Measurements from ENCODE around the gene GPX3.

GPX3 gene, protein sequence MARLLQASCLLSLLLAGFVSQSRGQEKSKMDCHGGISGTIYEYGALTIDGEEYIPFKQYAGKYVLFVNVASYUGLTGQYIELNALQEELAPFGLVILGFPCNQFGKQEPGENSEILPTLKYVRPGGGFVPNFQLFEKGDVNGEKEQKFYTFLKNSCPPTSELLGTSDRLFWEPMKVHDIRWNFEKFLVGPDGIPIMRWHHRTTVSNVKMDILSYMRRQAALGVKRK

DNA sequence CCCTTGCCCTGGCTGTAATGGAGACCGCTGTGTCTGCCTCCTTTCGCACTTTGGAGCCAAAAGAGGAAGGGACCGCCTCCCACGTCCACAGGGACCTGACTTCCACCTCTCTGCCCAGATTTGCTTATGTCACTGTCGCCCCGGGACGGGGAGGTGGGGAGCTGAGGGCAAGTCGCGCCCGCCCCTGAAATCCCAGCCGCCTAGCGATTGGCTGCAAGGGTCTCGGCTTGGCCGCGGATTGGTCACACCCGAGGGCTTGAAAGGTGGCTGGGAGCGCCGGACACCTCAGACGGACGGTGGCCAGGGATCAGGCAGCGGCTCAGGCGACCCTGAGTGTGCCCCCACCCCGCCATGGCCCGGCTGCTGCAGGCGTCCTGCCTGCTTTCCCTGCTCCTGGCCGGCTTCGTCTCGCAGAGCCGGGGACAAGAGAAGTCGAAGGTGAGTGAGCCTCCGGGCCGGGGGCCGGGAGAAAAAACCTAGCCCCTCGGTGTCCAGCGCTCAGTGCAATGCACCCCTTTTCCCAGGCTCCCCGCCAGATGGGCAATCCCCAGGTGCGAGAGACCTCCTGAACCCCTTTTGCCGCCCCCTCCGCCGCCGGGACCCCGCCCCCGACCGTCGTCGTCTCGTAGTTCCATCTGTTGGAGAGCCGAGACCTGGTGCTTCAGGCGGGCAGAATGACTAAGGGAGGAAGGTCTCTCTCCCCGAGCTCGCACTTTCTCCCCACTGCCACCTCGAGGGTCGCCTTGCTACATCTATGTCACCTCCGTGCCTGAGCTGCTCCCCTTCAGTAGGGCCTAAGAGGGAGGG lies at the start of gene GPX3:
Gene GPX3 (plus strand): TSS at position 288 of the 807 bp plus-strand sequence. CDS start 64 bp downstream, at position 352.
- DNase-seq, result peak; percentile 9

DNA sequence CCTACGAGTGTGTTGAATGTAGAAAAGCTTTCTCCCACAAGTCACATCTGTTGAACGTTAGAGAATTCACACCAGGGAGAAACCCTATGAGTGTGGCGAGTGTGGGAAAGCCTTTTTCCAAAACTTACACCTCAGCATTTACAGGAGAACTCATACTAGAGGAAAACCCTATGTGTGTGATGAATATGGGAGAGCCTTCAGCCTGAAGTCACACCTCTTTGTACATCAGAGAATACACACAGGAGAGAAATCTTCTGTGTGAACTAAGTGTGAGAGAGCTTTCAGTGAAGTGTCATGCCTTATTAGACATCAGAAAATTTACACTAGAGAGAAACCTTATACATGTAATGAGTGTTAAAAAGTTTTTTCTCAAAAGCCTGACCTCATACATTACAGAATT lies 41.8 kb upstream of the GPX3 start:
- no peak for DNase-seq

DNA sequence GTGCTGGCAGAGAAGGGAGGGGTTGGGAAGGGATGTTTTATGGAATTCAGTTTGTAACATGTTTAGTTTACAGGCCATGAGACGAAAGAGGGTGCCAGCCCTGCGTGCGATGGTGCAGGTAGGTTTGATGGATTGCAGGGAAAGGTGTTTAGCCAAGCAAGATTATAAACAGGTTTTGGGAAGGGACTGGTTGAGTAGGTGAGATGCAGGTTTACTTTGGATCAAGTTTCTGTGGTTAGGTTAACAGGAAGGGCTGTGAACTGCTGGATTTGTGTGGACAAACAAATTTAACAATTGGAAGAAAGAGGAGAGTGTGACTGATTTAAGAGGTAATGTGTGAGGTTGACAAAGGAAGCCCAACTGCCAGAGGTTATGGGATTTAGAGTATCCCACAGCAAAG lies 32.6 kb upstream of the GPX3 start:
- no peak for DNase-seq

DNA sequence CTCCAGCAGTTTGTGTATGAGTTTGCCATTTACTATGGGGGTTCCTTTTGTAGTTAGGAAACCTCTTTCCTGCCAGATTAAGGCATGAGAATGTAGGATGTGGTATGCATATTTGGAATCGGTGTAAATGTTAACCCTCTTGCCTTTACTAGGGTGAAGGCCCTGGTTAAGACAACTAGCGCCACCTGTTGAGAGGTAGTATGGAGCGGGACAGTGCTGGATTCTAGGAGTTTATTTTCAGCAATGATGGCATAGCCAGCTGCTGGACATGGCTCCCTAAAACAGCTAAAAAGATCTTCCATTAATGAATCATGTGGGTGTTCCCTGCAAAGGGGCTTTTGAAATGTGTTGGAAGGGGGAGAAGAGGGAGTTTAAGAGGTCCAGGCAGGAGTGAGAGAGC lies 30.7 kb upstream of the GPX3 start:
- no peak for DNase-seq

DNA sequence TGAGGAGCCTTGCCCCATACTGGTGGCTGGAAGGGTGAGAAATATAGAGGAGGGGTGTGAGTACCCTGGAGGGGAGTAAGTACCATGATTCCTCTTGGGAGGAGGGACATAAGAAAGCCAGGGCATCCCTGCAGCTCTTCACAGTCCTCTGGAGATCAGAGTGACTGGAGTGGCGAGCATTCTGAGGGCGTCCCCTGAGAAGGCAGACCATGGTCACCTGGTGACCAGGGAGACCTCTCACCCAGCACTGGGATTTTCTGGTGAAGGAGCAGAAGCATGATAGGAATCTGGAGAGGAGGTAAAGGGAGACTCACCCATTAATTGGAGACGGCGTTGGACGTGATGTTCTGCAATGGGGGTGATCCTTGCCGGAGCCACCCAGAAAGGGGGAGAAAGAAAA lies 27.7 kb upstream of the GPX3 start:
- DNase-seq, result no peak

DNA sequence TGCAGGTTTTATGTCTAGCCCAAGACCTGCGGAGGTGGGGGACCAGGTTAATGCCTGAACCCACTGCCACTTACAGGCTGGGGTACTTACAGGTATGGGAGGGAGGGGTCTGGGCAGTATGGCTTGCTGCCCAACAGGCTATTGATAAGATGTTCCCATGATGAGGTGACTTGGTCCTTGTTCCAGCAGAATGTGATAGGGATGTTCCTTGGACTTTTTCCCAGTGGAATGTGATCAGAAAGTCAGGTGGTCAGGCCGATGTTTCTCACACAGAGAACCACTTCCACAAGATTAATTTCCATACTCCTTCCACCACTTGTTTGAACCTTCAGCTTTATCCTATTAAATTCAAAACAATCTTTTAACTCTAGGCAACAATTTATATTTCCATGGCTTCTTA lies 27.0 kb upstream of the GPX3 start:
- DNase-seq, result no peak

DNA sequence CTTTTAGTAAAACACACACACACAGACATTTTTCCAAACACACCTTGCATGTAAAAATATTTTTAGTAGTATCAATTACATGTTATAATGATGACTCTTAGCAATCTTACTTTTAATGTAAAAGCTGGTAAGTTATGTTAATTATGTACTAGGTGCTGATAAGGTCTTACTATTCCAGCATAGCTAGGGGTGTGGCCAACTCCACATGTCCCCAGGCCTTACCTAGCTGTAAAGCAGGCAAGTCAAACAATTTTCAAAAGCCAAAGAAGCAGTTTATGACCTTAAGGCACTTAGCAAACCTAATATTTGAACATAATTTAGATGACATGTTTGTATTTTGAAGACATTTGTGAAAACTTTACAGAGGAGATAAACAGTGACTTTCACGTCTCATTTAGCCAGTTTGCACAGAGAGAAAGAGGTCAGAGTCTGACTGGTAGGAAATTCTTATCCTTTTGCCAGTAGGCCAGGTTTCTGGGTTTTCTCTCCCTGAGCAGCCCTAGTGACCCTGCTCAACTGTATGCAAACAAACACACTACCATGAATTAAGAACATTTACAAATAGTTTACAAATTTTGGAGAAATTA lies 26.5 kb upstream of the GPX3 start:
- no peak for DNase-seq

DNA sequence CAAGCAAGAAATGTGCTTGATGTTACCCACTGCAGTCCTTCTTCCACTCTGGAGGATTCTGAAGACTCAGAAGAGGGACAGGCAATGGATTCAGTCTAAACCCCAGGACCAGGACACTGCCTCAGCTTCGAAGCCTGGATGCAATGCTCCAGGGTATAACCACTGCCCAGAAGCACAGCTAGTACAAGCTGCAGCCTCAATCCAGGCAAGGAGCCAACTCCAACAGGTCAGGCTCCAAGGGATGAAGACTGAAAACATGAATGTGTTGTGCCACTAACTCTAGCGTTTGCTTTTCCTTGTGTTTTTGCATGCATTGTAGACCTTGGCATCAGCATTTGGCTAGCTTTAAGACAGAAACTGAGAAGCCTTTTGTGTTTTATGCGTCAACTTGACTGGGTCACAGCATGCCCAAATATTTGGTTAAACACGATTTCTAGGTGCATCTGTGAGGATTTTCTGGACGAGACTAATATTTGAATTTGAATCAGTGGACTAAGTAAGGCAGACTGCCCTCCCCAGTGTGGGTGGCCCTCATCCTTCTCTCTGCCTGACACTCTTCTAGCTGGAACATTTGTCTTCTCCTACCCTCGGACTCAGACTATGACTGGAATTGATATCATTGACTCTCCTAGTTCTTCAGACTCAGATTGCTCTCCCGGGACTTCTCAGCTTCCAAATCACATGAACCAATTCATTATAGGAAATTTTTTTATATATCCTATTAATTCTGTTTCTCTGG lies 20.5 kb upstream of the GPX3 start:
- DNase-seq, result no peak

DNA sequence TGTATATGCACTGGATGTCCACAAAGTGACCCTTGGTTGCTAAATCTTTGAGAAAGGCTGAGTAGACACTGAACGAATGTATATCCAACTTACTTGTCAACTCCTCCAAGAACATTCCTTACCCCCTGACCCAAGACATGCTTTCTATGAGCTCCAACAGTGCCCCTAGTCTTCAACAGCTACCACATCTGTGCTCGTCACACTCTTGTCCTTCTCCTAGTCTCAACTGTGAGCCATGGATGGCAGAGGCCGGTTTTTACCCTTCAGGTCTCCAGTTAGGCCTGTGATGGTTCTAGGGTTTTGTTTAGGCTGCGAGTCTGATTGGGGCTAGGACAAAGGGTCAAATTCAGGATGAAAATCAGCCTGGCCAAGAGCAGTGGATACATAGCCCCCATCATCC lies 19.0 kb upstream of the GPX3 start:
- no peak for DNase-seq

DNA sequence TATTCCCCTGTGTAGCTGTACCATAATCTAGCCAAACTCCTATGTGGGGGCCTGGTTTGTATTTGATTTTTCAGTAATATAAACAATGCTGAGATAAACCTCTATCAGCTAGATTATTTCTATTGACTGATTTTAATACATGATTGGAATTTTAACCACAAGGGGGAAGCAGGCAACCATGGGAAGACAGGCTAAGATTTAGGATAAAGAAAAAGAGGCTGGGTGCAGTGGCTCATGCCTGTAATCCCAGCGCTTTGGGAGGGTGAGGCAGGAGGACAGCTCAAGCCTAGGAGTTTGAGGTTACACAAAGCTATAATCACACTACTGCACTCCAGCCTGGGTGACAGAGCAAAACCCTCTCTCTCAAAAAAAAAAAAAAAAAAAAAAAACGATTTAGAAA lies 18.1 kb upstream of the GPX3 start:
- peak; percentile 0 for DNase-seq

DNA sequence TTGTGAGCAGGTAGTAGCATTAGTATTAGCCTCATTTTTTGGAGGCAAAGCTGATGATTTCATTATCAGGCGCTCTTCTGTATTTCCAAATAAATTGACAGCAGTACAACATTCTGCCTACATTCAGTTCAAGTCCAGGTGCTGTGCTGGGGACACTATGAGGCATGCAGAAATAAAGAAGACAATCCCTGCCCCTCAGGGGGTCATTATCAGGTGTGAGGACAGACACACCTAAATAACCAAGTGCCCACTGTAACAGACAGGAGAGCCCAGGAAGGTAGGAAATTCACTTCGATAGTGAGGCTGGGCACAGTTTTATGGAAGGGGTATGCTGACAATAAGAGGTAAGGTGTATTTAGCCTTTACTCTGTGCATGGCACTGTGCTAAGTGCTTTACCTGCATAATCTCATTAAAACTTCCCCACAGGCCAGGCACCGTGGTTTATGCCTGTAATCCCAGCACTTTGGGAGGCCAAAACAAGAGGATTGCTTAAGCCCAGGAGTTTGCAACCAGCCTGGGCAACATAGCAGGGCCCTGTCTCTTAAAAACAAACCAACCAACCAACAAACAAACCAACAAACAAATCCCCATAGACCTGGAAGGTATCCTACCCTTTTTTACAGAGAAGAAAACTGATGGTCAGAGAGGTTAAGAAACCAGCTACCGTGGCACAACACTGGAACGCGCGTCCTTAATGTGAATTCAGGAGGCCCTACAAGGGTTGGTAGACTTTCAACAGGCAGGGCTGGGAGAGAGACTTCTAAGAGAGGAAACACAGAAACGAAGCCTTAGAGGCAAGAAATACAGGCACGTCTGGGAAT lies 17.5 kb upstream of the GPX3 start:
- DNase-seq, result no peak

DNA sequence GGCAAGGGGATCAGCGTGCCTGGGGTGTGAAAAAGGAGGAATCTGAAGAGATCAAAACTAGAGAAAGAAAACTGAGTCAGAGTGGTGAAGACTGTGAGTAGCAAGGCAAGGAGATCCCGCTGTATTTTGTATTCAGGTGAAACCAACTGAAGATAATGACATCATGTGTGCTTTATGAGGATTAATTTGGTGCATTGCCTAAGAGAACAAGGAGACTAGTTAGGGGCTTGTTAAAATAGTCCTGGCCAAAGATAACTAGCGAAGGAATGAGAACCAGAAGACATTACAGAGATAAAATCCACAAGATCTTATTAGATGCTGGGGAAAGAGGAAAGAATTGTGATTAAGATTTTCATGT lies 16.9 kb upstream of the GPX3 start:
- no peak for DNase-seq

DNA sequence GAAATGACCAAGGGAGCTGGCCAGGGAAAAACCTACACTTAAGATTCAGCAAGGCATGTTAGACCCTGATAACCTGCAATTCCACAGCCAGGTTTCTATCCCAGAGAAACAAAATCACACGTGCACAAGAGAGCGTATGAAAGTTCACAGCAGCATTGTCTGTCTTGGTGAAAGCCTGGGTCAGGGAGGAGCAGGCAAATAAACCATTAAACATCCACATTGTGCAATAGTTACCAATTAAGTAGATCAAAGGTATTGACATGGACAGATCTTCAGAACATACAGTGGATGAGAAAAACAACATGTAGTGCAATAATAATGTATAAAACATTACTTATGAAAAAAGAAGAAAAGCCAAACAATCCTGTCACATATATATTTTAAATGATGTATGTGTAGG lies 15.9 kb upstream of the GPX3 start:
- DNase-seq, result no peak

DNA sequence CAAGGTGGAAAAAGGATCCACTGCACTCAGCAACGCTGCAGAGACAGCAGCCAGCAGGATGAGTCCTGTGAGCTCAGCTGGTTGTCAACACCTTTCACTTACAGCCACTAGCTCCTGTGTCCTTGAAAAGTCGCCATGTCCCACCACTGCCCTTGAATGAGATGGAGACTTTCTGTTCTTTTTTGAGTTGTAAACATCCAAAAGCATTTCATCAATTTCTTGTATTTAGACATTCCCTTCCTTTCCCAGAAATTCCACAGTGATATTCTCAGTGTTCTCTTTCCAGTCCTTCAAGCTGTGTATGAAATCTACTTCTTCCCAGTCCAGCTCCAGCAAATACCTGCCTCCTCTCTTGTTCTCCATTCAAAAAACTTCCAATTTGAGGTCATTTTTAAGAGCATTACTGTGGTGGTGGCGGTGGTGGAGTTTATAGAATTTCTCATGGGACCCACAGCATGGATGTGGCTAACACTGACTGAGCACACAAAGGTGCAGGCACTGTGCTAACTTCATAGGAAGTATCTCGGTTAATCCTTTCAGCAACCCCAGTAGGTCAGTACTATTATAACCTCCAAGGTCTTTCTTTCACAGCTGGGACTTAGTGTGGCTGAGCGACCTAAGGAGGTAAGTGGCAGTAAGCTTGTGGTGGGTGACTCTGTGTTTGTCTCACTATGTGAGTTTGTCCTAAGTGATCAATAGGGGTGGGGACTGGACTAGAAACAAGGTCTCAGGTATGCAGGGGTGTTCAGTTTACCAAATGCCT lies 15.0 kb upstream of the GPX3 start:
- DNase-seq, result no peak

DNA sequence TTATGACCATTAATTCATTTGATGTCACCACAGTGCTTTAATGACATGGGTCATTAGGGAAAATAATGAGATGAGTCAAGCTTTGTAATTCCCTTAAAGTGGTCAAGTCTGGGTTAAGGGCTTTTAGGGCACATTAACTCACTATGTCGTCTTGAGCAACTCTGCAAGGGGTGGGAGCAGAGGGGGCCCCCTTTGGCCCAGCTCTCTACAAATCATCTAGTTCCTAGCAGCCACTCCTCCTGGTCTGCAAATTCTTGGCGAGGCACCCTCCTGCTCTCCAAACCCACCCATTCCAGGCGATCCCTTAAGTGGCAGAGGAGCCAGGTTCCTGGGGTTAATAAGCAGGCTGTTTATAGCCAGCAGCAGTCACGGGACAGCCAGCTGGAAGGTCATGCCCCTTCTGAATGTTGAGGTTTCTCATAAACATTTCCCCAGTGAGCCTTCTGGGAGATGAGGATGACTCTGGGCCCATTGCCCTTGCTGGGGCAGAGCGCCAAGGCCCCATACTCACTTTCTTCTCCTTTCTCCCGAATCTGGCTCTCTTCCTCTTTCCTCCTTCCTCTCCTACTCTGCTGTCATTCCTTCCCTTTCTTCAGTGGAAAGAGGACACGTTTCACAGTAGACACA lies 14.3 kb upstream of the GPX3 start:
- DNase-seq, result no peak

DNA sequence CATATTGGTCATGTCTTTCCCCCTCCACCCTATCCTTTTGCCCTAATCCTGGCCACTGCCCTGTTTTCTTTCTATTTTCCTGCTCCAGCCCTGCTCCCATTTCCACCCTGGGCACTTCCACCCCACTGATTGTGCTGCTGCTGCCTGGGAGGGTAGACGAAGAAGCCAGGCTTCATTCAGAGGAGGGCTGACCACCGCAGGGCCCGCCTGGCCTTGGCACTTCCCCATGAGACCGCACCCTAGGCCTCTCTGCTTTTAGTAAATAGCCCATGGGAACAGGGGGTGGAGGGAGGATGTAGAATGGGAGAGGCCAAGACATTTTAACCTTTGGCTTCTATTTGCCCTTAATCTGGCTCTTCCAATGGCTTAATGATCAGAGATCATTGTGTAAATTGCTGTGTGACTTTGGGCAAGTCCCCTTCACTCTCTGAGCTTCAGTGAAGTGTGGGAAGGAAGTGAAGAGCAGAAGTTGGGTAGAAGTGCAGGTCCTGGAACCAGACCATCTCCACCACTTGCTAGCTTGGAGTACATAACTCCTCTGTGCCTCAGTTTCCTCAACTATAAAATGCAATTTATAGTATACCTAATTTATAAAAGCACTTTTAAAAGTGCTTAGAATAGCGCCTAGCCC lies 13.6 kb upstream of the GPX3 start:
- no peak for DNase-seq

DNA sequence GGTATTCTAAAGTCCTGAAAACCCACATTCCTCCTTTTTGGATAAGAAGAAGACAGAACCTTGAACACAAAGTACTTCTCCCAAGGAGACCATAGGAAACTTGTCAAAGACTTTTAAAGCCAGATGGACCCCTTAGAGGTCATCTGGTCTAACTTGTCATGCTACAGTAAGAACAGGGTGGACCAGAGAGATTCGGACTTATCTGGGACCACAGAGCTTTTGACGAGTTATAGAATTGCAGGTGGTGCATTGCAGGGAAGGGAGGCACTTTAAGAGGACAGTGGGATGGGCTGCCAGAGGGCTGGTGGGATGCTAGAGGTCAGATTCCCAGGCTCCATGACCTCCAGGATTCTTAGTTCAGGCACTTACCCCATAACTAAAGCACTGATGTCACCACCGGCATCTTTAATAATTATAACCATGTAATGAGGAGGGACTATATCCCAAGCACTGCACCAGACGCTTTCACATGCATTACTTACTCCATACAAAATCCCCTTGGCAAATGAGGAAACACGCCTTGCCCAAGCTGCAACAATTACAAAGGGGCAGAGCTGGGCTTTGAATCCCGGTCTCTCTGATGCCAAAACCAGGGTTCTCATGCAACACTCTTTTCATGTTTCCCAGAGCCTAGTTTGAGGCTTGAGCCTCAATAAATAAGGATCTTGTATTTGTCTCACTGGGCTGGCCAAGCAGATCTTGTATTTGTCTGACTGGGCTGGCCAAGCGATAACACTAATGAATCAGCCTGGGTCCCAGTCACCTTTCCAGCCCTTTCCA lies 12.8 kb upstream of the GPX3 start:
- no peak for DNase-seq

DNA sequence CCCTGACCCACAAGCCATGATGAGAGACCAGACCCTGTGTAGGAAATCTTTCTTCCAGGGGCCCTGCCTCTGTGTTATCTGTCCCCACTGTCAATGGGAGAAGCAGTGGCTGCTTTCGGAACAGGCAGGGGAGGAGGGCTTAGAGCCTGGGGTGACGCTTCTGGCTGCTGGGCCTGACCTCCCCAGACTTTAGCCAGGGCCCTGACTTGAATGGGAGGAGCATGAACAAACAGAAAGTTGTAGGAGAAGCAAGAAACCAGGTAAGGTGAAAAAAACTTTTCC lies 12.2 kb upstream of the GPX3 start:
- DNase-seq, result no peak

DNA sequence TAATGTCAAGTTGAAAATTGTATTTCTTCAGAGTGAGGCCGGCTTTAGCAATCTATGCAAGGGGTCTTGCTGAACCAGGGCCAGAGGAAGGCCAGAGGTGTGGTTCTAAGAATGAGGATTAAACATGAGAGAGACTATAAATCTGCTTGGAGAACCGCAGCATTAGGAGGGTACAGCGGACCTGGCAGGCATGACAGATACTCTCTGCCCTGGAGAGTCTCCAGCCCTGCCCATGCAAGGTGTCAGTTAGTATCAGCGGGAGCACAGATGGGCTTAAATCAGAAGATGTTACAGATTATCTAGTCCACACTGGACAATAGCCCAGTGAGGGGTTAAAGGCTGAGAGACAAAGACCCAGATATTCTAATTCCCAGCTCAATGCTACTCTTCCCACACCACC lies 11.5 kb upstream of the GPX3 start:
- DNase-seq, result no peak

DNA sequence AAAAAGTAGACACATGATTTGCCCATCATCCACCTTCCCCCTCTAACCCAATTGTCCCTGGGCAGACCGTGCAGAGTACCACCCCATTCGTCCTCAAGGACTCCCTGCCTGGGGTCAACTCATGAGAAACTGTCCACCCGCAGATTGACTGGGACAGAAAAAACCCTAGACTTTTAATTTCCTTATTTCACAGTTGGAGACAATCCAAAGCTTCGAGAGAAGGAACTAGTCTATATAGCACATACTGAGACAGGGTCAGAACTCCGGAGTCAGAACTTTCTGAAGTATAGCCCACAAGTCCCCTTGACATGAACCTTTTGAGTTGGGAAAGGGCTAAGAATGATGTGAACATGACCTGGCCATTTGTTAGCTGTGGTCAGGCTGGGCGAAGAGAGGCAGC lies 7.5 kb upstream of the GPX3 start:
- no peak for DNase-seq
